ENCODE results near the gene RHOH. TPM values are rescaled to one million over a fixed set of nuclear protein-coding genes. Genes with fewer than 3 reads are reported as not detected.
"Not testable (repeated sequence)": the region's sequence is repeated elsewhere in the genome, so short reads cannot be mapped to it uniquely, and the experiment has no call there.

RHOH gene
- total RNA-seq, 4 donors from 2014 or later = 0.13 to 3.6 (median 2.7) TPM

DNA sequence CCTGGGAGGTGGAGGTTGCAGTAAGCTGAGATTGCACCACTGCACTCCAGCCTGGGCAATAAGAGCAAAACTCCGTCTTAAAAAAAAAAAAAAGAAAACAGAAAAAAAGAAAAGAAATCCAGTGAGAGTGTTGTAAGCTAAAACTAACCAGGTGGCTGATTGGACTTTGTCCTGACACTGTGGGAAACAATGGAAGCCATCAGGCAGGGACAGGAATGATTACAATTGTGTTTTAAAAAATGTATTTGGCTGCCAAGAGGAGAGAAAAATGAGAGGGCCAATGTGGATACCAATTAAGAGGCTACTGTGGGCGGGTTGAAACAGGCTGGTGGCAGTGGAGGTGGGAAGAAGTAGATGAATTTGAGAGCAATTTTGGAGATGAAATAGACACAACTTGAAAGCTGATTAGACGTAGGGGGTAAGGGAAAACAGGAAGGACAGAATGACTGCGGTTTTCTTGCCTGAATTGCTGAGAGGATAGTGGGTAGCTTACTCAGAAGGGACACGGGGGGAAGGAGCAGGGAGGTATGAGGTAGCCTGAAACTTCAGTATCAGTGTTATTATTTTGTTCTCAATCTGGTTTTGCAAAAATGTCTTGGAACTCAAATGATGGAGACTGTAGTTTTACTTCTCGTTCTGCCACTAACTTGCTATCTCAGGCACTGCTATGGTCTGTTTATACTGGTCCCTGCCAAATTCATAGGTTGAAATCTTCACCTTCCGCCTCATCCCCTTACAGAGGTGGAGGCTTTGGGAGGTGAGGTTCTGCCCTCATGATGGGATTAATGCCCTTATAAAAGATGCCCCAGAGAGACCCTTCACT is 92.7 kb downstream of the RHOH start:
- TF ChIP-seq POLR2A (IDR thresholded peaks at IDR 0.05; ENCODE audit: low read depth) (no peak), POLR2AphosphoS5 (IDR thresholded peaks at IDR 0.05) (no peak)
- TF ChIP-seq, protein P1, sequence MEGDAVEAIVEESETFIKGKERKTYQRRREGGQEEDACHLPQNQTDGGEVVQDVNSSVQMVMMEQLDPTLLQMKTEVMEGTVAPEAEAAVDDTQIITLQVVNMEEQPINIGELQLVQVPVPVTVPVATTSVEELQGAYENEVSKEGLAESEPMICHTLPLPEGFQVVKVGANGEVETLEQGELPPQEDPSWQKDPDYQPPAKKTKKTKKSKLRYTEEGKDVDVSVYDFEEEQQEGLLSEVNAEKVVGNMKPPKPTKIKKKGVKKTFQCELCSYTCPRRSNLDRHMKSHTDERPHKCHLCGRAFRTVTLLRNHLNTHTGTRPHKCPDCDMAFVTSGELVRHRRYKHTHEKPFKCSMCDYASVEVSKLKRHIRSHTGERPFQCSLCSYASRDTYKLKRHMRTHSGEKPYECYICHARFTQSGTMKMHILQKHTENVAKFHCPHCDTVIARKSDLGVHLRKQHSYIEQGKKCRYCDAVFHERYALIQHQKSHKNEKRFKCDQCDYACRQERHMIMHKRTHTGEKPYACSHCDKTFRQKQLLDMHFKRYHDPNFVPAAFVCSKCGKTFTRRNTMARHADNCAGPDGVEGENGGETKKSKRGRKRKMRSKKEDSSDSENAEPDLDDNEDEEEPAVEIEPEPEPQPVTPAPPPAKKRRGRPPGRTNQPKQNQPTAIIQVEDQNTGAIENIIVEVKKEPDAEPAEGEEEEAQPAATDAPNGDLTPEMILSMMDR (IDR thresholded peaks at IDR 0.05) = no peak
- Histone ChIP-seq H3K27ac (replicated peaks in 1 of 4) (no peak overlapping the region), H3K9me3 (no peaks in the 10 kb centered on the region), H3K4me1 (peaks cover 0 to 8% (median 0%) of the 10 kb centered on the region in 4 donors), H3K36me3 (no peaks in the 10 kb centered on the region), H3K27me3 (no peaks in the 10 kb centered on the region), H3K4me3 (no peak overlapping the region)
- WGBS = 60% methylated on average over 7 of the region's 7 CpGs
- intact Hi-C loops (cut with DNase I) = no loop called here
- no peak for DNase-seq (ENCODE audit: extremely low spot score)

DNA sequence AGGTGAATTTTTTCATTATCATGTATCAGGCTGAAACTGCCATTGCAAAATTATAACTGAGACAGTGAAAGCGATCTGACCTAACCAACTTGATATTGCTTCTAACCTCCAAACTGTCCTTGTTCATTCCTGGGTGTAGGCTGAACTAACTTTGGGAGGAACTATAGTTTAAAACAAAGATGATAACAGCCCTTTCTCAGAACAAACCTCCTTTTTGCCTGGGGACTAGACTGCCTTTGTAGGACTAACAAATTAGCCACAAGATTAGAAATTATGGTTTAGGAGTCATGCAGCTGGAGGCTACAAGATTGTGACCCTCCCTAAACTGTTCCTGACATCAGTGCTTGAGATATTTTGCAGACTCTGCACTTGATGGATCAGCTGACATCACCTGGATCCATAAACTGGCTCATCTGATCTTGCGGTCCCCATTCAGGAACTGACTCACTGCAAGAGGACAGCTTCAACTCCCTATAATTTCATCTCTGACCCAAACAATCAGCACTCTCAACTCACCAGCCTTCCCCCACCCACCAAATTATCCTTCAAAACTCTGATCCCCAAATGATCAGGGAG is 93.9 kb downstream of the RHOH start:
- intact Hi-C loops (cut with DNase I); H3K27me3 ChIP-seq: not testable (repeated sequence)

DNA sequence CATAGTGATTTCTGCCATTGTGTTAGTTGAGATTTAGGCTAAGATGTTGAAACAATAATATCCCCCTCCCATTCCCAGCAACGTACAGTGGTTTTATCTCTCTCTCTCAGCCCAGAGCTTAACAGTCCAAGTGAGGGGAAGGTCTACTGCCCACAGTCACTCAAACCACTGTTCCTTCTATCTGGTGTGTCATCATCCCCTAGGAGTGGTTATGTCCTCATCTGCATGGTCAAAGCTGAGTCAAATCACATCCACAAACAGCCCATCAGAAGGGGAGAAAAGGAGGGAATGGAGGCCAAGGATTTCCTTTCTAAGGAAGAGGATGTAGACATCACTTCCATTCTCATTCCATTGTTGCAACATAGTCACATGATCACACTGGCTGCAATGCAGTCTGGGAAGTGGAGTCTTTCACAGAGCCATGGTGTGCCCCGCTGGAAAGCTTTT is 95.5 kb downstream of the RHOH start:
- H3K4me3 ChIP-seq = no peak overlapping the region
- no peaks in the 10 kb centered on the region for H3K36me3 ChIP-seq
- no peak for TF ChIP-seq POLR2AphosphoS5 (IDR thresholded peaks at IDR 0.05)
- TF ChIP-seq EP300 (IDR thresholded peaks at IDR 0.05) = no peak
- TF ChIP-seq, protein P1 (IDR thresholded peaks at IDR 0.05) = no peak
- no peak for TF ChIP-seq POLR2A (IDR thresholded peaks at IDR 0.05; ENCODE audit: low read depth)
- WGBS = 75% methylated on average over 2 of the region's 2 CpGs
- peaks cover 0 to 8% (median 0%) of the 10 kb centered on the region in 4 donors for H3K4me1 ChIP-seq
- no peak overlapping the region for H3K27ac ChIP-seq (replicated peaks in 1 of 4)
- no peaks in the 10 kb centered on the region for H3K9me3 ChIP-seq
- DNase-seq (ENCODE audit: extremely low spot score) = no peak
- intact Hi-C loops (cut with DNase I) = no loop called here
- no peaks in the 10 kb centered on the region for H3K27me3 ChIP-seq

More for the DNA sequence above, 93.9 kb downstream of the RHOH start:
- not testable (repeated sequence) for H3K27ac ChIP-seq (replicated peaks in 1 of 4); H3K4me3 ChIP-seq; H3K36me3 ChIP-seq; DNase-seq (ENCODE audit: extremely low spot score); H3K9me3 ChIP-seq; H3K4me1 ChIP-seq
- 80% methylated on average over 2 of the region's 2 CpGs for WGBS

DNA sequence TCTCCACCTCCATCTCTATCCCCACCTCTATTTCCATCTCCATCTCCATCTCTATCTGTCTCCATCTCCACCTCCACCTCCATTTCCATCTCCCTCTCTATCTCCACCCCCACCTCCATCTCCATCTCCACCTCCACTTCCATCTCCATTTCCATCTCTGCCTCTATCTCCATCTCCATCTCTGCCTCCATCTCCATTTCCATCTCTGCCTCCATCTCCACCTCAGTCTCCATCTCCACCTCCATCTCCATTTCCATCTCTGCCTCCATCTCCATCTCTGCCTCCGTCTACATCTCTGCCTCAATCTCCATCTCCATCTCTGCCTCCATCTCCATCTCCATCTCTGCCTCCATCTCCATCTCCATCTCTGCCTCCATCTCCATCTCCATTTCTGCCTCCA is 97.5 kb downstream of the RHOH start:
- Histone ChIP-seq H3K36me3 (no peaks in the 10 kb centered on the region), H3K9me3 (no peaks in the 10 kb centered on the region), H3K4me3 (no peak overlapping the region), H3K4me1 (peaks cover 0 to 3% (median 0%) of the 10 kb centered on the region in 4 donors), H3K27me3 (no peaks in the 10 kb centered on the region), H3K27ac (replicated peaks in 1 of 4) (no peak overlapping the region)
- DNase-seq (ENCODE audit: extremely low spot score) = no peak
- intact Hi-C loops (cut with DNase I) = no loop called here
- TF ChIP-seq, protein P1 (IDR thresholded peaks at IDR 0.05) = no peak
- no peak for TF ChIP-seq EP300 (IDR thresholded peaks at IDR 0.05)
- TF ChIP-seq POLR2A (IDR thresholded peaks at IDR 0.05; ENCODE audit: low read depth) = no peak
- no peak for TF ChIP-seq POLR2AphosphoS5 (IDR thresholded peaks at IDR 0.05)
- WGBS = 79% methylated on average over 1 of the region's 1 CpG

DNA sequence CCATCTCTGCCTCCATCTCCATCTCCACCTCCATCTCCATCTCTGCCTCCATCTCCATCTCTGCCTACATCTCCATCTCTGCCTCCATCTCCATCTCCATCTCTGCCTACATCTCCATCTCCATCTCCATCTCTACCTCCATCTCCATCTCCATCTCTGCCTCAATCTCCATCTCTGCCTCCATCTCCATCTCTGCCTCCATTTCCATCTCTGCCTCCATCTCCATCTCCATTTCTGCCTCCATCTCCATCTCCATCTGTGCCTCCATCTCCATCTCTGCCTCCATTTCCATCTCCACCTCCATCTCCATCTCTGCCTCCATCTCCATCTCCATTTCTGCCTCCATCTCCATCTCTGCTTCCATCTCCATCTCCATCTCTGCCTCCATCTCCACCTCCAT is 98.2 kb downstream of the RHOH start:
- H3K36me3 ChIP-seq; DNase-seq (ENCODE audit: extremely low spot score); H3K27me3 ChIP-seq; H3K27ac ChIP-seq (replicated peaks in 1 of 4); H3K9me3 ChIP-seq; H3K4me1 ChIP-seq; H3K4me3 ChIP-seq; intact Hi-C loops (cut with DNase I): not testable (repeated sequence)

Data from esophagus muscularis mucosa (tissue), 4 donors.